A549 (cell line): ENCODE data around the gene ZNF219.

ENCODE experiments used
- JUN ChIP-seq, 2 experiments: fragments of >200 bp; sonication (Bioruptor Twin); formaldehyde crosslinking; IDR thresholded peaks; 2 replicates in 1 of 2; 3 replicates in 1 of 2; pipeline ENCODE4 v1.6.1; 2016 to 2017
- MYC ChIP-seq: IDR thresholded peaks from 2 replicates; pipeline ENCODE4 v1.6.1; 2012; ENCODE audit warnings: mild to moderate bottlenecking, inconsistent platforms, low read length, improper control_type of control experiment, borderline replicate concordance
- POLR2A ChIP-seq: IDR thresholded peaks from 2 replicates; pipeline ENCODE4 v1.6.1; 2012; ENCODE audit warnings: mild to moderate bottlenecking, low read length
- RCOR1 ChIP-seq: fragments of 150-350 bp; IDR thresholded peaks from 2 replicates; pipeline ENCODE4 v1.6.1; 2014; ENCODE audit warnings: antibody characterized with exemption, low read length, low read depth
- SREBF2 ChIP-seq: fragments of 450-650 bp; IDR thresholded peaks from 2 replicates; pipeline ENCODE4 v1.6.1; 2014; ENCODE audit warnings: mild to moderate bottlenecking, moderate library complexity
- TF ChIP-seq, protein P1 (sequence below): fragments of >200 bp; sonication (Bioruptor Twin); formaldehyde crosslinking; IDR thresholded peaks from 3 replicates; pipeline ENCODE4 v1.5.1; 2016
- TF ChIP-seq, protein P2 (sequence below): fragments of >200 bp; sonication (Bioruptor Twin); formaldehyde crosslinking; IDR thresholded peaks from 2 replicates; pipeline ENCODE4 v1.6.1; 2016

DNA sequence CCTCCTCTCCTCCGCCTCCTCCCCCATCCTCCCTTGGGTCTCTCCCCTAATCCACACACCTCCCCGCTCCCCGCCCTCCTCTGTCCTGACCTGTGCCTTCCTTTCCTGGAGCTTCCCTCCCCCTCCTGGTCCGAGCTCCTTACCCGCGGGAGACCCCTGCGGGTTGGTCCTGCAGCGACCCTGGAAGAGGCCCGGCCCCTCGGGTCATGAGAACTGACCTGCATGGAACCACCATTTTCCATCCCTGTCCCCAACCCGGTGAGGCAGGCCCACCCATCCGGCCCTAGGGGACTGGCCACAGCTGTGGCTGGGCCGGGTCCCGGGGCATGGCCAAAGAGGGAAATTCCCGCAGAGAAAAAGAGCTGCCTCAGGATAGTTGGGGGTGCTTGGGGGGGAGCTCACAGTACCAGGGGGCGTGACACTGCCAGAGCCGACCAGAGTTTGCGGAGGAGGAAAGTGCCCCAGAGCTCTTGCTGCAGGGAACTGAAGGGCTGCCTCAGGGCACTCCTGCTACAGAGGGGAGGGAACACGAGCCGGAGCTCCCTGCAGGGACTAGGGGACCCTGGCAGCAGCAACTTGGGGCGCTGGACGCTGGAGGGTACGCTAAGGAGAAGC, 27.7 kb downstream of the ZNF219 start:
- TF ChIP-seq, protein P1, sequence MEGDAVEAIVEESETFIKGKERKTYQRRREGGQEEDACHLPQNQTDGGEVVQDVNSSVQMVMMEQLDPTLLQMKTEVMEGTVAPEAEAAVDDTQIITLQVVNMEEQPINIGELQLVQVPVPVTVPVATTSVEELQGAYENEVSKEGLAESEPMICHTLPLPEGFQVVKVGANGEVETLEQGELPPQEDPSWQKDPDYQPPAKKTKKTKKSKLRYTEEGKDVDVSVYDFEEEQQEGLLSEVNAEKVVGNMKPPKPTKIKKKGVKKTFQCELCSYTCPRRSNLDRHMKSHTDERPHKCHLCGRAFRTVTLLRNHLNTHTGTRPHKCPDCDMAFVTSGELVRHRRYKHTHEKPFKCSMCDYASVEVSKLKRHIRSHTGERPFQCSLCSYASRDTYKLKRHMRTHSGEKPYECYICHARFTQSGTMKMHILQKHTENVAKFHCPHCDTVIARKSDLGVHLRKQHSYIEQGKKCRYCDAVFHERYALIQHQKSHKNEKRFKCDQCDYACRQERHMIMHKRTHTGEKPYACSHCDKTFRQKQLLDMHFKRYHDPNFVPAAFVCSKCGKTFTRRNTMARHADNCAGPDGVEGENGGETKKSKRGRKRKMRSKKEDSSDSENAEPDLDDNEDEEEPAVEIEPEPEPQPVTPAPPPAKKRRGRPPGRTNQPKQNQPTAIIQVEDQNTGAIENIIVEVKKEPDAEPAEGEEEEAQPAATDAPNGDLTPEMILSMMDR = no peak
- no peak for TF ChIP-seq RCOR1
- TF ChIP-seq, protein P2, sequence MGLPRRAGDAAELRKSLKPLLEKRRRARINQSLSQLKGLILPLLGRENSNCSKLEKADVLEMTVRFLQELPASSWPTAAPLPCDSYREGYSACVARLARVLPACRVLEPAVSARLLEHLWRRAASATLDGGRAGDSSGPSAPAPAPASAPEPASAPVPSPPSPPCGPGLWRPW = no peak
- no peak for TF ChIP-seq MYC
- TF ChIP-seq POLR2A = no peak
- TF ChIP-seq SREBF2 = no peak
- no peak for TF ChIP-seq JUN (IDR thresholded peaks at IDR 0.05)
